Subcutaneous adipose tissue (tissue), 4 donors: Measurements from ENCODE around the gene LYPD5. TPM values are rescaled to one million over a fixed set of nuclear protein-coding genes. Genes with fewer than 3 reads are reported as not detected.

Source experiments
- total RNA-seq, 4 donors: library from RNA; depleted of rRNA; stranded (reverse); fragments of >200 nt; gene quantifications; one replicate each; pipeline ENCODE4 v1.1.0, GENCODE V29; 2016
- TF ChIP-seq, protein P1 (sequence below): fragments of 450-650 bp; IDR thresholded peaks from one replicate; pipeline ENCODE4 v1.5.1; 2016; ENCODE audit warnings: low read depth, mild to moderate bottlenecking, control low read depth, antibody characterized with exemption, moderate library complexity

Gene LYPD5
- total RNA-seq, 4 donors from 2014 or later, result 0.22 to 0.94 (median 0.51) TPM; not detected in 1

DNA sequence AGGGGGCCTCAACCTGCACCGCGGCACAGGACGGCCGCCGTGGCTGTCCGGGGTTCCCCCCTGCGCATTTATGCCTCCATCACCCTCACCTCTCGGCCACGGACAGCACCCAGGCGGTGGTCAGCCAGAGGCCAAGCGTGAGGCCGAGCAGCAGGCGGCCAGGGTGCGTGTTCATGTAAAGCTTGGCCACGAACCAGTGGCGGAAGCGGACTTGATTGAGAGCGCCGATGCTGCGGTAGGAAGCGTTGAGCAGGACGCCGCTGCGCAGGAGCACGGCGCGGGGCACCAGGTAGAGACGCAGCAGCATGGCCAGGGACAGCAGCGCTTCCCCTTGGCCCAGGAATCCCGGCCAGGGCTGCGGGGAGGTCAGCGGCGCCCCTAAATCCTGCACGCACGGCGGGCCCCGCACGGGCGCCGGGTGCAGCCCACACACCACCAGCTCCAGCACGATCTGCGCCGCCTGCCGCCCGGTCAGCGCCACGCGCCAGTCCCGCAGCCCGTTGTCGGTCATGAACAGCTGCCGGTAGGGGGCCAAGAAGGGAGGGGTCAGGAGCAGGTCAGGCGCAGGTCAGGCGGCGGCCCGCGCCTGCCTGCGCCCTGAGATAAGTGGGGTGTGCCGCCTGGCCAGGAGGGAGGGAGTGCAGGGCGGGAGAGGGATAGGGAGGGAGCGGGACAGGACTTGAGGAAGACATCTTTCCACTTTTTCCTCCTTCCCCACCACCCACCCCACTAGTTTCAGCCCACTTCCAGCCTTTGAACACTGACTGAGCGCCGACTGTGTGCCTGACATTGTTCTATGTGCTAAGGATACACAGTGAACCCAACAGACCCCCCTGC is 27.9 kb downstream of the LYPD5 start:
- TF ChIP-seq, protein P1, sequence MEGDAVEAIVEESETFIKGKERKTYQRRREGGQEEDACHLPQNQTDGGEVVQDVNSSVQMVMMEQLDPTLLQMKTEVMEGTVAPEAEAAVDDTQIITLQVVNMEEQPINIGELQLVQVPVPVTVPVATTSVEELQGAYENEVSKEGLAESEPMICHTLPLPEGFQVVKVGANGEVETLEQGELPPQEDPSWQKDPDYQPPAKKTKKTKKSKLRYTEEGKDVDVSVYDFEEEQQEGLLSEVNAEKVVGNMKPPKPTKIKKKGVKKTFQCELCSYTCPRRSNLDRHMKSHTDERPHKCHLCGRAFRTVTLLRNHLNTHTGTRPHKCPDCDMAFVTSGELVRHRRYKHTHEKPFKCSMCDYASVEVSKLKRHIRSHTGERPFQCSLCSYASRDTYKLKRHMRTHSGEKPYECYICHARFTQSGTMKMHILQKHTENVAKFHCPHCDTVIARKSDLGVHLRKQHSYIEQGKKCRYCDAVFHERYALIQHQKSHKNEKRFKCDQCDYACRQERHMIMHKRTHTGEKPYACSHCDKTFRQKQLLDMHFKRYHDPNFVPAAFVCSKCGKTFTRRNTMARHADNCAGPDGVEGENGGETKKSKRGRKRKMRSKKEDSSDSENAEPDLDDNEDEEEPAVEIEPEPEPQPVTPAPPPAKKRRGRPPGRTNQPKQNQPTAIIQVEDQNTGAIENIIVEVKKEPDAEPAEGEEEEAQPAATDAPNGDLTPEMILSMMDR, result no peak

DNA sequence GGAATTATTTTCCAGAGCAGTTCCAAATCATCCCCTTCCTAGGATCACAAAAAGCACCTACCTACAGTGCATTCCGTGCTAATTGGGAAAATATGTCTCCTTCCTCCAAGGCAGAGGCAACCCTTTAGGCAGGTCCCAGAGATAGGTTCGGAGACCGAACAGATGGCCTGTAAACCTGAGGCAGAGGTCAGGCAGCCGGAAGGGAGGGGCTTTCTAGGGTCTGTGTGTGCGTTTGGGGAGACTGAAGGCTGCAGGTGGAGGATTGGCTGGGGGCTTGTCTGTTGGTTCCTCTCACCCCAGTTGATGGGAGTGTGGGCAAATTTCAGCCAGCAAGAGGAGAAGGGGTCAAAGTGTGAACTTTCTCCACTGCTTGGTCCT is 28.5 kb downstream of the LYPD5 start:
- TF ChIP-seq, protein P1, result no peak

DNA sequence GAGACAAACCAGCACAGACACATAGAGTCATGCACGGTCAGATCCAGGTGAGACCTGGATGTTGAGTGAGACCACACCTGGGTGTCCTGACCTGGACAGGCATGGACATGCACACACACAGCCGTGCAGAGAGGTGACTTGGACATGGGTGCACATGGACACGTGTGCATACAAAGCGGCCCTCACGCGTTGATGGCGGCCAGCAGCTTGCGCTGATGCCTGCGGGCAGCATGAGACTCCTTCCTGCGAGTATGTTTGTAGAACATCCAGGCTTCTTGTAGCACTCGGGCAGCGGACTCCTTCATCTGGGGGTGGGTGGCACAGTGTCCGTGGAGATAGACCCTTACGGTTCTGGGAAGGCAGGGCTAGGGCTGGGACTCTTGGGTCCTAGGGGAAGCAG is 33.0 kb downstream of the LYPD5 start:
- TF ChIP-seq, protein P1, result no peak

DNA sequence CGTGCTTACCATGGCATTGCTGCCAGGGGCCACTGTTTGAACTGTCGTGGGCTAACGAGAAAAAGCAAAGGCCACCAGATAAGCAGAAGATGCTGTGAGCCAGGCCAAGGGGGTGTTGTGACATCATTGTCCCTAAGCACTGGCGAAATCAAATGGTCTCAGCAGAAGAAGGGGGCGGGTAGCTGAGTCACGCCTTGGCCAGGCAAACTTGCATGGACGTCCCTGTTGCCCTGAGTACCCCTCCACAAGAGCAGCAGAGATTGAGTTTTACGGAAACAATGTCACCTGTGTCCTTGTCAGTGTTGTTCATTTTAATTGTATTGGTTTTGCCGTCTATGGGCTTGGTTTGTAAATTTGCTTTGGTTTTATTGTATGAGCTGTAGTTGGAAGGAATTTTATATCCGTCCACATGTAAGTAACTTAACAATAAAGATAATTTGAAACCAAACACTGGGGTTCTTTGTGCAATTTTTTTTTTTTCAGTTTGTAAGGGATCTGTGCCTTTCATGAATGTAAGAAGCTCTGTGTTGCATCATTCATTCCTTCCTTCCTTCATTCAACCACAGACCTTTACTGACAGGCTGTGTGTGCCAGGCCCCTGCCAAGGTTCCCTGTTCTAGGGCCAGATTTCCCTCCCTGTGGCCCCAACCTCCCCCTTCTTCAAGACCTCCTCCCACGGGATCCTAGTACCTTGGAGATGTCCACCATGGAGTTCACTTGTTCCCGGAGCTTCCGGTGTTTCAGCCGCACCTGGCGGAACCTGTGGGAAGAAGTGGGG is 33.8 kb downstream of the LYPD5 start:
- TF ChIP-seq, protein P1, result no peak

DNA sequence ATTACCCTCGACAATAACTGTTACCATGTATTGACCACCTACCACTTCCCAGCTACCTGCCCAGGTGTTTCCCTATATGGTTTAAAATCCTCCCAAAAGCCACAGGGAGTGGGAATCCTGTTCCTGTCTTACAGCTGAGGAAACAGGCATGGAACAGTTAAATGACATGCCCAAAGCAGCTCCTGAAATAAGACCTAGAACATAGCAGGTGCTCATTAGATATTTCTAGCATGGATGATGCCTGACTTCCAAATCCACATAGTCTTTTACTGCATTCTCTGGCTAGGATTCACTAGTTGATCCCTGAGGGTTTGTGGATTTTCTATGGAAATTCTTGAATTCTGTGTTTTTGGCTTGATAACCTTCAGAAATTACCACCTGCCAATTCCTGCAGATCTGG is 34.4 kb downstream of the LYPD5 start:
- TF ChIP-seq, protein P1, result no peak

DNA sequence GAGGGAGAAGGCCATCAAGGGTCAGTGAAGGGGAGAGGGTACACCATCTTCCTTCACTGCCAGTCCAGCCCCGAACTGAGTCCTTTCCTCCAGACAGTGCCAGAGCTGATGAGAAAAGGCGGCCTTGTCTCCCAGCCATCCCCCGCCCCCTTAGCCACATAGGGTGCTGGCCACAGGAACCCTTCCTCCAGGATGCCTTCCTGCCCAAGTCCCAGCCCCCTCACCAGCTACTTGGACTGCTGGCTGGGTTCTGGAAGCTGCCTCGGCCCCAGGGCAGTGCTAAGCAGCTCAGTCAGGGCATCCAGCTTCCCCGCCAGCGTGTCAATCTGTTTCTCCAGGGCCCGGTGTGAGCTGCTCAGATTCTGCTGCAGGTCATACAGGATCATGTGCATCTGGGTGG is 34.9 kb downstream of the LYPD5 start:
- TF ChIP-seq, protein P1, result no peak

DNA sequence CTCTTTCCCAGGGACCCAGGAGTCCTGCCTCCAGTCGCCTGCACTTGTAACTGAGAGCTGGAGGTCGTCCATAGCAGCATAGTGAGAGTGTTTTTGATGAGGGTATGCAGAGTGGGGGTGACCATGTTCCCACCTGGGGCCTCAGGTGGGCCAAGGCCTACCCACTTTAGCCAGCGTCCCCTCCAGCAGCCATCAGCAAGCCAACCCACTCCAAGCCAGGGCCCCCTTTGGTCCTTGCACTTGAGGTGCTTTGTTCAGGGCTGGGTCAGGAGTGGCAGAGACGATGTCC is 35.5 kb downstream of the LYPD5 start:
- TF ChIP-seq, protein P1, result no peak
